ENCODE data around the gene SPATA25.

The SPATA25 gene

GRCh38 chr20:45892049-45892825 lies 4.8 kb upstream of the SPATA25 start:
- H3K27ac ChIP-seq: no peak overlapping the region
- peak; percentile 52 for TF ChIP-seq CTCF (IDR thresholded peaks at IDR 0.05; ENCODE audit: low read depth, low read length, missing control alignments)
- in situ Hi-C loops (cut with HindIII; ENCODE audit: low pct_ligation_motif_present, low sequenced_read_pairs): no loop called here
- H3K36me3 ChIP-seq (replicated peaks): peaks cover 23% of the 10 kb centered on the region
- peak overlapping the region; percentile 78 for H3K4me3 ChIP-seq (ENCODE audit: low read depth, low read length)
- no peaks in the 10 kb centered on the region for H3K27me3 ChIP-seq (replicated peaks)
- DNase-seq: peak; percentile 18

GRCh38 chr20:45890985-45891983 lies 3.9 kb upstream of the SPATA25 start, which contains the start of the genes CTSA and NEURL2:
Gene CTSA (plus strand): TSS chr20:45891335. CDS start chr20:45891569, 234 bp downstream.
Gene NEURL2 (minus strand): TSS chr20:45891208. CDS start chr20:45890991, 217 bp downstream.
- peak within 1 kb of the TSS; percentile 45 for H3K27ac ChIP-seq
- peaks cover 15% of the 10 kb centered on the region for H3K36me3 ChIP-seq (replicated peaks)
- DNase-seq: peak; percentile 89
- H3K4me3 ChIP-seq (ENCODE audit: low read depth, low read length): peak within 1 kb of the TSS; percentile 78
- TF ChIP-seq CTCF (IDR thresholded peaks at IDR 0.05; ENCODE audit: low read depth, low read length, missing control alignments): no peak
- in situ Hi-C loops (cut with HindIII; ENCODE audit: low pct_ligation_motif_present, low sequenced_read_pairs): no loop called here
- H3K27me3 ChIP-seq (replicated peaks): no peaks in the 10 kb centered on the region

GRCh38 chr20:45890077-45890984 lies 2.9 kb upstream of the SPATA25 start:
- Histone ChIP-seq H3K27ac (peak overlapping the region; percentile 45), H3K4me3 (ENCODE audit: low read depth, low read length) (peak overlapping the region; percentile 78), H3K27me3 (replicated peaks) (no peaks in the 10 kb centered on the region), H3K36me3 (replicated peaks) (peaks cover 10% of the 10 kb centered on the region)
- peak; percentile 92 for TF ChIP-seq CTCF (IDR thresholded peaks at IDR 0.05; ENCODE audit: low read depth, low read length, missing control alignments)
- peak; percentile 83 for DNase-seq
- in situ Hi-C loops (cut with HindIII; ENCODE audit: low pct_ligation_motif_present, low sequenced_read_pairs): no loop called here

GRCh38 chr20:45888681-45889080 lies 1.3 kb upstream of the SPATA25 start:
- peaks cover 6% of the 10 kb centered on the region for H3K36me3 ChIP-seq (replicated peaks)
- no peak for TF ChIP-seq CTCF (IDR thresholded peaks at IDR 0.05; ENCODE audit: low read depth, low read length, missing control alignments)
- in situ Hi-C loops (cut with HindIII; ENCODE audit: low pct_ligation_motif_present, low sequenced_read_pairs): no loop called here
- no peaks in the 10 kb centered on the region for H3K27me3 ChIP-seq (replicated peaks)
- no peak overlapping the region for H3K27ac ChIP-seq
- H3K4me3 ChIP-seq (ENCODE audit: low read depth, low read length): no peak overlapping the region
- no peak for DNase-seq

Measured in brain microvascular endothelial cell (primary cell).